Type B pancreatic cell (in vitro differentiated cells): ENCODE results near the gene FICD. TPM values are rescaled to one million over a fixed set of nuclear protein-coding genes. Genes with fewer than 3 reads are reported as not detected.
A peak's percentile ranks its signal among the peaks of the same experiment; 100 is the strongest.

ENCODE experiments used
- DNase-seq: peaks from one replicate; pipeline ENCODE4 v3.0.0; 2021; ENCODE audit warnings: mixed read lengths; ENCODE audit not compliant: unreplicated experiment; ENCODE audit errors: extremely low spot score
- H3K27ac Mint-ChIP-seq: 2 replicates; pipeline ENCODE4 v1.8.0; 2021; ENCODE audit warnings: mild to moderate bottlenecking, mixed read lengths
- H3K27me3 Mint-ChIP-seq: 2 replicates; pipeline ENCODE4 v1.8.0; 2021; ENCODE audit warnings: mixed read lengths
- H3K36me3 Mint-ChIP-seq: 2 replicates; pipeline ENCODE4 v1.8.0; 2021; ENCODE audit warnings: mixed read lengths
- H3K4me1 Mint-ChIP-seq: one replicate; pipeline ENCODE4 v1.8.0; 2021; ENCODE audit warnings: mixed read lengths; ENCODE audit not compliant: unreplicated experiment
- H3K4me3 Mint-ChIP-seq: 2 replicates; pipeline ENCODE4 v1.8.0; 2021; ENCODE audit warnings: mild to moderate bottlenecking, mixed read lengths
- H3K9me3 Mint-ChIP-seq: 2 replicates; pipeline ENCODE4 v1.8.0; 2021; ENCODE audit warnings: mixed read lengths
- CTCF ChIP-seq: fragments of 200-600 bp; sonication (generic); conservative IDR thresholded peaks from 2 replicates; pipeline ENCODE4 v1.5.0; 2021; ENCODE audit warnings: antibody characterized with exemption, mild to moderate bottlenecking
- total RNA-seq: library from RNA; stranded (reverse); gene quantifications from 2 replicates; pipeline ENCODE4 v1.2.1, GENCODE V29; 2021; ENCODE audit warnings: low replicate concordance

FICD gene
- total RNA-seq, 1 donor from 2014 or later = 4.9 TPM

DNA sequence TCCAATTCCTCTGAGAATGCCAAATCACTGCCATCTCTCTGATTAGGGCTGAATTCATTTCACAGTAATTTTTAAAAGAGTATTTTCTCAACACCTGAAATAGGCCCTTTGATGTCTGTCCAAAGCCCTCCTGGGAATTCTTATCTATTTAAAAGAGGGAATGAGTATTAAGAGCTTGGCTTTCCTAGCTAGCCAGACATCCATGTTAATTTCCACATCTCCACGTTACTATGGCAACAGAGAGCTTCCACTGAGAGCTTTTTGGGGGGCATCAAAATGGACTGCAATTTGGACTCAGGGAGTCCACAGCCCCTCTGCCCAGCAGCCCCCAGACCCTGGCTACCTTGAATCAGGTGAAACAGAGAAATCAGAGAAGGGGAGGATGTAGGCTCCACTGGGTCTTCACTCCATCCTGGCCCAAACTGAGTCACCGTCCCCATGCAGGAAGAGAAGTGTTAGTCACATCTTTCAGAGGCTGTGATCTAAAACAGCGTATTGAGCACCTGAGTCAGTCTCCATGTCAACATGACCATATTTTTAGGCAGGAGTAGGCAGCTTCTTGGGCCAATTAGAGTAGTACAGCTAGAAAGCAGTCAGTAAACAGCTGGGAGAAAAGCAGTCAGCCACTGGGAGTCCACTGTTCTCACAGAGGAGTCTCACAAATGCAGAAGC is 7.0 kb upstream of the FICD start:
- H3K4me1 Mint-ChIP-seq = peaks cover 8% of the 10 kb centered on the region
- no peak for TF ChIP-seq CTCF
- H3K9me3 Mint-ChIP-seq = peaks cover 3% of the 10 kb centered on the region
- H3K36me3 Mint-ChIP-seq = no peaks in the 10 kb centered on the region
- H3K4me3 Mint-ChIP-seq = no peak overlapping the region
- no peak for DNase-seq
- no peak overlapping the region for H3K27ac Mint-ChIP-seq
- H3K27me3 Mint-ChIP-seq = peaks cover 26% of the 10 kb centered on the region

- Mint-ChIP-seq H3K9me3 (no peaks in the 10 kb centered on the region), H3K27ac (no peak overlapping the region), H3K27me3 (peaks cover 20% of the 10 kb centered on the region), H3K36me3 (no peaks in the 10 kb centered on the region), H3K4me1 (peaks cover 8% of the 10 kb centered on the region), H3K4me3 (no peak overlapping the region)
- no peak for TF ChIP-seq CTCF
- DNase-seq = no peak
Measured at GRCh38 chr12:108509806-108510205, 5.3 kb upstream of the FICD start.

DNA sequence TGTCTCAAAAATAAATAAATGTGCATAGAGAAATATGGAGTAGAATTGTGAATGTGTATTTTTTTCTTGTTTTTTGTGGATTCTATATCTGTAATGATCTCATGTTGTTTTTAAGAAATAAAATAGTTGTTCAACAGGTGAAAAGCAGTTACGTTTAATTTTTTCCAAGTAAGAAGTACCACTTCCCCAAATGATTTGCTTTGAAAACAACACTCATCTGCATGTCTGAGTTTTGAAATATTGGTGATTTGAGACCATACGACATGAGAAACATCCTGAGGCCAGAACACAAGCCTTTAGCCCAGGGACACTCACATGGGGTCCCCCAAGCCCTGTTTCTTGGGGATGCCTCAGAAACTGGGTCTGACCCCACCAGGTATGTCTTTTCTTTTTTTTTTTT is 4.2 kb upstream of the FICD start:
- Mint-ChIP-seq H3K36me3 (no peaks in the 10 kb centered on the region), H3K27ac (no peak overlapping the region), H3K9me3 (no peaks in the 10 kb centered on the region), H3K4me3 (no peak overlapping the region), H3K4me1 (peaks cover 8% of the 10 kb centered on the region), H3K27me3 (peaks cover 11% of the 10 kb centered on the region)
- no peak for DNase-seq
- TF ChIP-seq CTCF = no peak

GRCh38 chr12:108511633-108512540 is 3.2 kb upstream of the FICD start:
- TF ChIP-seq CTCF = peak; percentile 96
- peak overlapping the region; percentile 70 for H3K27ac Mint-ChIP-seq

DNA sequence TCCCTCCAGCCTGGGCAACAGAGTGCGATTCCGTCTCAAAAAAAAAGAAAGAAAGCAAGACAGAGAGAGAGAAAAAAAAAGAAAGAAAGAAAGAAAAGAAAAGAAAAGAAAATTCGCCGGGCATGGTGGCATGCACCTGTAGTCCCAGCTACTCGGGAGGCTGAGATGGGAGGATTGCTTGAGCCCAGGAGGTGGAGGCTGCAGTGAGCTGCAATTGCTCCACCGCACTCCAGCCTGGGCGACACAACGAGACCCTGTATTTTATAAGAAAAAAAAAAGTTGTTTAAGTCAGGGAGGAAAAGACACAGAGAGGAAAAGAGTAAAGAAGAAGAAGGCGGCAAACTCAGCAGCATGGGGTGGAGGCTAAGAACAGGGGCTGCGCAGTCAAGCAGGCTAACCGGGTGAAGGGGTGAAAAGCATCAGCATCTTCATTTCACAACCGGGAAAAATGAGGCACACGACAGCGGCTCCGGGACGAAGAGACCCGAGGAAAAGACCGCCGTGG is 557 bp upstream of the FICD start:
- no peak for DNase-seq
- Mint-ChIP-seq H3K9me3 (no peaks in the 10 kb centered on the region), H3K27ac (peak overlapping the region; percentile 87), H3K4me1 (peaks cover 8% of the 10 kb centered on the region), H3K4me3 (peak overlapping the region; percentile 97), H3K36me3 (peaks cover 5% of the 10 kb centered on the region), H3K27me3 (peaks cover 3% of the 10 kb centered on the region)
- no peak for TF ChIP-seq CTCF

More at GRCh38 chr12:108511633-108512540, 3.2 kb upstream of the FICD start:
- peaks cover 8% of the 10 kb centered on the region for H3K4me1 Mint-ChIP-seq
- H3K4me3 Mint-ChIP-seq = peak overlapping the region; percentile 76
- peaks cover 10% of the 10 kb centered on the region for H3K27me3 Mint-ChIP-seq
- DNase-seq = peak; percentile 80
- no peaks in the 10 kb centered on the region for H3K36me3 Mint-ChIP-seq
- H3K9me3 Mint-ChIP-seq = no peaks in the 10 kb centered on the region
